ENCODE measurements around the gene RNASE13.

DNA sequence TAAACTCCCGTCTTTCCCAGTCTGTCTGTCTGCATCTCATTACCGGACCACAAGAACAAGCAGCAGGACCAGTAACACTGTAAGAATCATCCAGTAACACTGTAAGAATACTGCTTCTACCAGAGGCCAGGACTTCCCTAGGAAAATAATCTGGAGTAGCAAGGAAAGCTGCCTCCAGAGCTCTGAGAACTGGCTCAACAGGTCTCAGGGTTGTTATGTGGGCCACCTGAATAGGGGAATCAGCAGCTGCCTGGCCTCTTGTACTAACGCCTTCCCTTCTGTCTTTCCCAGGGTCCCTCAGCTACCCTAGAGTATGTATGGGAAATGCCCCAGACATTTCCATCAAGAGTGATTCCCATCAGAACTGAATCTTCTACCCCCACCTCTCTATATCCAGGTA is 36.5 kb downstream of the RNASE13 start:
- TF ChIP-seq EZH2 (IDR thresholded peaks at IDR 0.05; ENCODE audit: low read depth) = no peak
- TF ChIP-seq, protein P1, sequence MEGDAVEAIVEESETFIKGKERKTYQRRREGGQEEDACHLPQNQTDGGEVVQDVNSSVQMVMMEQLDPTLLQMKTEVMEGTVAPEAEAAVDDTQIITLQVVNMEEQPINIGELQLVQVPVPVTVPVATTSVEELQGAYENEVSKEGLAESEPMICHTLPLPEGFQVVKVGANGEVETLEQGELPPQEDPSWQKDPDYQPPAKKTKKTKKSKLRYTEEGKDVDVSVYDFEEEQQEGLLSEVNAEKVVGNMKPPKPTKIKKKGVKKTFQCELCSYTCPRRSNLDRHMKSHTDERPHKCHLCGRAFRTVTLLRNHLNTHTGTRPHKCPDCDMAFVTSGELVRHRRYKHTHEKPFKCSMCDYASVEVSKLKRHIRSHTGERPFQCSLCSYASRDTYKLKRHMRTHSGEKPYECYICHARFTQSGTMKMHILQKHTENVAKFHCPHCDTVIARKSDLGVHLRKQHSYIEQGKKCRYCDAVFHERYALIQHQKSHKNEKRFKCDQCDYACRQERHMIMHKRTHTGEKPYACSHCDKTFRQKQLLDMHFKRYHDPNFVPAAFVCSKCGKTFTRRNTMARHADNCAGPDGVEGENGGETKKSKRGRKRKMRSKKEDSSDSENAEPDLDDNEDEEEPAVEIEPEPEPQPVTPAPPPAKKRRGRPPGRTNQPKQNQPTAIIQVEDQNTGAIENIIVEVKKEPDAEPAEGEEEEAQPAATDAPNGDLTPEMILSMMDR (conservative IDR thresholded peaks at IDR 0.05) = no peak

All from PC-9 (cell line).